ENCODE results near the gene GULP1. TPM values are rescaled to one million over a fixed set of nuclear protein-coding genes. Genes with fewer than 3 reads are reported as not detected.

The GULP1 gene
- total and polyA plus RNA-seq, 10 of the 15 experiments (the other 5 are each of a cell fraction or from before 2014, with no cell fraction given), result 0.02 to 1.3 (median 0.15) TPM; not detected in 5

DNA sequence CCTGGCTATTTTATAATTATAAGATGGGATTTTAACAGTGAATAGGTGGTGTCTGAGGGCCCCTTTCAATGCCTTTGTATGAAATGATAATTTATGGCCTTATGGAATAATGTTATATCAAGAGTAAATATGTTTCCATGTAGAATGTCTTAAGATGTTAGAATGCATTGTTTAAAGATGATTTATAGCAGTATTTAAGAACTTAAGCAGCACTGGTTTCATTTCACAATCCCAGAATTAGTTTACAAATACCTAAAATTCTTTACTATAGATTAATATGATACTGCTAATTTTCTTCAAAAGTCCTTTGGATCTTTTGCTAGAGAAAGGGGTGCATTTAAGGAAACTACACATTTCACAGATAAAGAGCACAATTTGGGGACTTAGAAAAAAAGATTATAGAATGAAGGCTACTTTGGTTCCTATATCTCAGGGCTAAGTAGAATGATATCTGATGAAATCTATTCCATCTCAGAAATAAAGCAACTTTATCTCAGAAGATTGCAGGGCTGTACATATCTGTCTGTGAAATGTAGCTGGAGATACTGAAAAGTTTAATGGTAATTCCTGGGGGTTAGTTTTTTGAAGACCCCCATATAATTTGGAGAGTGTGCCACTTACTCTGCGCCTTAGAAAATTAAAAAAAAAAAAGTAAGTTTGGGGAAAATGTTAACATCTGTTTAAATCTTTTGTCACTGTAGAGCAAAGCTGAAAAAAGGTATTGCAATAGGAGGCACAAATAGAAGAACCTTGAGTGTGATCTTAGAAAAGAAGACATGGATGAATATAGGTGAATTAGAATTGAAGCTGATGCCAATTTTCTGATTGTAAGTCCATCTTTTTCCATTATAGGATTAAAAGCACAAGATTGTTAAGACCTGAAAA is 123.4 kb downstream of the GULP1 start:
- Histone ChIP-seq H3K4me3 (no peak overlapping the region), H3K36me3 (ENCODE audit: control insufficient read depth in 2 of 2, insufficient read depth in 2 of 2, low read length in 1 of 2) (no peaks in the 10 kb centered on the region), H3K27ac (ENCODE audit: control insufficient read depth, insufficient read depth) (no peak overlapping the region), H3K4me1 (ENCODE audit: control insufficient read depth, insufficient read depth, low read length) (no peaks in the 10 kb centered on the region), H3K4me2 (ENCODE audit: control insufficient read depth, insufficient read depth) (no peak overlapping the region), H4K20me1 (ENCODE audit: control insufficient read depth, insufficient read depth) (no peaks in the 10 kb centered on the region), H3K9me3 (replicated peaks; ENCODE audit: control insufficient read depth, insufficient read depth, low read length) (no peaks in the 10 kb centered on the region), H3K9ac (ENCODE audit: control insufficient read depth, insufficient read depth, low read length) (no peak overlapping the region), H3K27me3 (replicated peaks in 1 of 2; ENCODE audit: control insufficient read depth in 2 of 2, insufficient read depth in 2 of 2, low read length in 1 of 2) (no peaks in the 10 kb centered on the region), H3K79me2 (ENCODE audit: control insufficient read depth, insufficient read depth, low read length) (no peaks in the 10 kb centered on the region), H2AFZ (ENCODE audit: control insufficient read depth, low read depth, low read length) (no peak overlapping the region)
- no peak for FAIRE-seq
- ChIA-PET RAD21 (ENCODE audit: unreplicated experiment) (no interaction called here), CTCF (no interaction called here), POLR2A (no interaction called here), SMC1A (ENCODE audit: uncharacterized antibody, unreplicated experiment) (interaction anchor here (0.9 to 1.5 kb wide), 2 partner anchors 8 to 13 kb away, joined by 3 read pairs; no protein-coding TSS in a partner anchor)
- in situ Hi-C loops (cut with MboI) (no loop called here), intact Hi-C loops (cut with micrococcal nuclease; ENCODE audit: unreplicated experiment) (no loop called here)
- no peak for DNase-seq (ENCODE audit: low read depth, low spot score)
- no peak for TF ChIP-seq ATF3 (IDR thresholded peaks at IDR 0.05; ENCODE audit: borderline replicate concordance, extremely low read depth, low read depth, low read length)
- TF ChIP-seq STAT1 (conservative IDR thresholded peaks at IDR 0.05), result no peak
- no peak for TF ChIP-seq NFXL1 (IDR thresholded peaks at IDR 0.05; ENCODE audit: borderline replicate concordance)
- TF ChIP-seq, protein P1, sequence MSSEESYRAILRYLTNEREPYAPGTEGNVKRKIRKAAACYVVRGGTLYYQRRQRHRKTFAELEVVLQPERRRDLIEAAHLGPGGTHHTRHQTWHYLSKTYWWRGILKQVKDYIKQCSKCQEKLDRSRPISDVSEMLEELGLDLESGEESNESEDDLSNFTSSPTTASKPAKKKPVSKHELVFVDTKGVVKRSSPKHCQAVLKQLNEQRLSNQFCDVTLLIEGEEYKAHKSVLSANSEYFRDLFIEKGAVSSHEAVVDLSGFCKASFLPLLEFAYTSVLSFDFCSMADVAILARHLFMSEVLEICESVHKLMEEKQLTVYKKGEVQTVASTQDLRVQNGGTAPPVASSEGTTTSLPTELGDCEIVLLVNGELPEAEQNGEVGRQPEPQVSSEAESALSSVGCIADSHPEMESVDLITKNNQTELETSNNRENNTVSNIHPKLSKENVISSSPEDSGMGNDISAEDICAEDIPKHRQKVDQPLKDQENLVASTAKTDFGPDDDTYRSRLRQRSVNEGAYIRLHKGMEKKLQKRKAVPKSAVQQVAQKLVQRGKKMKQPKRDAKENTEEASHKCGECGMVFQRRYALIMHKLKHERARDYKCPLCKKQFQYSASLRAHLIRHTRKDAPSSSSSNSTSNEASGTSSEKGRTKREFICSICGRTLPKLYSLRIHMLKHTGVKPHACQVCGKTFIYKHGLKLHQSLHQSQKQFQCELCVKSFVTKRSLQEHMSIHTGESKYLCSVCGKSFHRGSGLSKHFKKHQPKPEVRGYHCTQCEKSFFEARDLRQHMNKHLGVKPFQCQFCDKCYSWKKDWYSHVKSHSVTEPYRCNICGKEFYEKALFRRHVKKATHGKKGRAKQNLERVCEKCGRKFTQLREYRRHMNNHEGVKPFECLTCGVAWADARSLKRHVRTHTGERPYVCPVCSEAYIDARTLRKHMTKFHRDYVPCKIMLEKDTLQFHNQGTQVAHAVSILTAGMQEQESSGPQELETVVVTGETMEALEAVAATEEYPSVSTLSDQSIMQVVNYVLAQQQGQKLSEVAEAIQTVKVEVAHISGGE (CRISPR knock-in tag; IDR thresholded peaks at IDR 0.05), result no peak
- no peak for TF ChIP-seq POLR2AphosphoS2 (IDR thresholded peaks at IDR 0.05; ENCODE audit: low read depth, low read length)
- TF ChIP-seq, protein P2, sequence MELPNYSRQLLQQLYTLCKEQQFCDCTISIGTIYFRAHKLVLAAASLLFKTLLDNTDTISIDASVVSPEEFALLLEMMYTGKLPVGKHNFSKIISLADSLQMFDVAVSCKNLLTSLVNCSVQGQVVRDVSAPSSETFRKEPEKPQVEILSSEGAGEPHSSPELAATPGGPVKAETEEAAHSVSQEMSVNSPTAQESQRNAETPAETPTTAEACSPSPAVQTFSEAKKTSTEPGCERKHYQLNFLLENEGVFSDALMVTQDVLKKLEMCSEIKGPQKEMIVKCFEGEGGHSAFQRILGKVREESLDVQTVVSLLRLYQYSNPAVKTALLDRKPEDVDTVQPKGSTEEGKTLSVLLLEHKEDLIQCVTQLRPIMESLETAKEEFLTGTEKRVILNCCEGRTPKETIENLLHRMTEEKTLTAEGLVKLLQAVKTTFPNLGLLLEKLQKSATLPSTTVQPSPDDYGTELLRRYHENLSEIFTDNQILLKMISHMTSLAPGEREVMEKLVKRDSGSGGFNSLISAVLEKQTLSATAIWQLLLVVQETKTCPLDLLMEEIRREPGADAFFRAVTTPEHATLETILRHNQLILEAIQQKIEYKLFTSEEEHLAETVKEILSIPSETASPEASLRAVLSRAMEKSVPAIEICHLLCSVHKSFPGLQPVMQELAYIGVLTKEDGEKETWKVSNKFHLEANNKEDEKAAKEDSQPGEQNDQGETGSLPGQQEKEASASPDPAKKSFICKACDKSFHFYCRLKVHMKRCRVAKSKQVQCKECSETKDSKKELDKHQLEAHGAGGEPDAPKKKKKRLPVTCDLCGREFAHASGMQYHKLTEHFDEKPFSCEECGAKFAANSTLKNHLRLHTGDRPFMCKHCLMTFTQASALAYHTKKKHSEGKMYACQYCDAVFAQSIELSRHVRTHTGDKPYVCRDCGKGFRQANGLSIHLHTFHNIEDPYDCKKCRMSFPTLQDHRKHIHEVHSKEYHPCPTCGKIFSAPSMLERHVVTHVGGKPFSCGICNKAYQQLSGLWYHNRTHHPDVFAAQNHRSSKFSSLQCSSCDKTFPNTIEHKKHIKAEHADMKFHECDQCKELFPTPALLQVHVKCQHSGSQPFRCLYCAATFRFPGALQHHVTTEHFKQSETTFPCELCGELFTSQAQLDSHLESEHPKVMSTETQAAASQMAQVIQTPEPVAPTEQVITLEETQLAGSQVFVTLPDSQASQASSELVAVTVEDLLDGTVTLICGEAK (IDR thresholded peaks at IDR 0.05; ENCODE audit: borderline replicate concordance), result no peak
- no peak for ATAC-seq
- WGBS (ENCODE audit: insufficient coverage, insufficient replicate concordance, low lambda C conversion rate, missing lambda C conversion rate), result 0% methylated on average over 1 of the region's 1 CpG
- no TSS peak for BruUV-seq (replicated peaks)
